GOT3 (cell line): Measurements from ENCODE around the gene RBM19.
A peak's percentile ranks its signal among the peaks of the same experiment; 100 is the strongest.
"Not testable (repeated sequence)": the region's sequence is repeated elsewhere in the genome, so short reads cannot be mapped to it uniquely, and the experiment has no call there.

Source experiments
- DNase-seq: peaks from one replicate; lab custom pipeline; 2025; ENCODE audit warnings: mixed read lengths; lab: John Stamatoyannopoulos, UW

RBM19 gene

GRCh38 chr12:113965951-113966797, at the start of gene RBM19:
RBM19 (minus strand) TSS chr12:113966325; CDS start chr12:113966227, 98 bp downstream.
- peak; percentile 88 for DNase-seq

DNA sequence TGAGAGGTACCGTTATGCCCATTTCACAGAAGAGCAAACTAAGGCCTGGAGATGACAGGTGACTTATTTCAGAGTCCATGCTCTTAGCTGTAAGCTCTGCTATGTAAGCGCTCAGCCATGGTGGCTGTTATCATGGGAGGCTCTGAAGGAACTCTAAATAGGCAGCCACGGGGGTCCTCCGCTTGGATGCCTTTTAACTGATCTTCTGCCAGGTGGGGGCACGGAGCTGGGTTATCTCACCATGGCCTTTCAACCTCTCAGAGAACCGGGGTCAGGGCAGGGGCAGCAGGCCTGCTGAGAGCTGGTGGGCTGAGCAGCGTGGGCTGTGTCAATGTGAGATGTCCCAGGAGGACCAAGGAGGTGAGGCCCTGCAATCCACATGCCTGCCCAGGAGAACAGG, 49.7 kb upstream of the RBM19 start:
- DNase-seq = no peak

DNA sequence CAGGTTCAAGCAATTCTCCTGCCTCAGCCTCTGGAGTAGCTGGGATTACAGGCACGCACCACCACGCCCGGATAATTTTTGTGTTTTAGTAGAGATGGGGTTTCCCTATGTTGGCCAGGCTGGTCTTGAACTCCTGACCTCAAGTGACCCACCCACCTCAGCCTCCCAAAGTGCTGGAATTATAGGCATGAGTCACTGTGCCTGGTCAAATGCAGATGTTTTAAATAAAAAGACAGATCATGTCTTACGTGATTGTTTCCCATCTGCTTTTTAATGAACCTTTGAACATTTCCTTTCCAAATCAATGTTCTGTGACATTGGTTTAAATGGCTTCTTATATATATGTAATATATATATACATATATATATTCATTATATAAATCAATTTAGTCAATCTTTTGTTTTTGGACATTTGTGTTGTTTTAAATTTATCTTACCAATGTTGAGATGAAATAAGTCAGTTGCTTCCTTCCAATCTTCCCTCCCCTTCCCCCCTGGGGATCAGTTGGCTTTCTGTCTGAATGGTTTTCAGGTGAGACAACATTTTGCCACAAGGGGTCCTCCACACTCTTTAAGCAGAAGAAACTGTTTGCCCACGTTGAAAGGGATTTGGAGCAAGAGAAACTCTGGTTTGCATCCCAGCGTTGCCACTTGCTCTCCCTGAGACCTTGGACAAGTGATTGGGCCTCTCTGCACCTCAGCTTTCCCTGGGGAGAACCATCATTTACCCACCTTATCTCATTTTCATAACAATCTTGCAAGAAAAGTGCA, 47.6 kb upstream of the RBM19 start:
- DNase-seq = no peak

DNA sequence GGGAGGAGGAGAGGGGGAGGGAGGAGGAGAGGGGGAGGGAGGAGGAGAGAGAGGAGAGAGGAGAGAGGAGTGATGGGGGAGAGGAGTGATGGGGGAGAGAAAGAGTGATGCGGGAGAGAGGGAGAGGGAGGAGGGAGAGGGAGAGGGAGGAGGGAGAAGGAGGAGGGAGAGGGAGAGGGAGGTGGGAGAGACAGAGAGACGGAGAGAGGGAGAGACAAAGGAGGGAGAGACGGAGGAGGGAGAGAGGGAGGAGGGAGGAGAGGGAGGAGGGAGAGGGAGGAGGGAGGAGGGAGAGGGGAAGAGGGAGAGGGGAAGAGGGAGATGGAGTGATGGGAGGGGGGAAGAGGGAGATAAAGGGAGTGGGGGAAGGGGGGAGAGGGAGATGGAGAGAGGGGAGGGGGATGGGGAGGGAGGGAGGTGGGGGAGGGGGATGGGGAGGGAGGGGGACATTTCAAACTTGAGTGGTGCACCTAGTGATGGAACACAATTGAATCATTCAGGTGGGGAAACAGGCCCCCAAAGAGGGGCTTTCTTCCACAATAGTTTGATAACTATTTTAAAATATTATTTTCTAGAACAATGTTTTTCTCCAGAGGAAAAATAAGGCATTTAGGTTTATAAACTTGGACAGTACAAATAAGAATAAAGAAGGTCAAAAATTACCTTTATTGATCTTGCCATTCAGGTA, 46.8 kb upstream of the RBM19 start:
- no peak for DNase-seq

GRCh38 chr12:114011711-114012110, 45.6 kb upstream of the RBM19 start:
- no peak for DNase-seq

- DNase-seq = no peak
Measured at GRCh38 chr12:114006482-114007425, 40.6 kb upstream of the RBM19 start.

DNA sequence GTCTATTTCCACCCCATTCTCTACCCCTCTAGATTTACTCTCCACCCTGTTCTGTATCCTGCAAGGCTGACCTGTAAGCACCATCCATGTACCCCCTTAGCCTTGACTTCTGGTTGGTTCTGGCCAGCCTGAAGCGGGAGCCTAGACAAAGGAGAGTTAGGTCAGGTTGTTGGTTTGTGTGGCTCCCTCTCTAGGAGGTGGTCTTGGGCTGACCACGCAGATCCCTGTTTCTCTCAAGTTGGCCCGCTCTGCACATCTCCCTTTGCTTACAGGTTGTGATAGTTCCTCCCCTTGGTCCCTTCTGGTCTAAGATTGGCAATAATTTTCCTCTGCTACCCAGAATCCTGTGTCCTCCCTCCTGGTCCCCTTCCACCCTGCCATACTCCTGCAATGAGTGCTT, 38.3 kb upstream of the RBM19 start:
- DNase-seq = no peak

GRCh38 chr12:114003286-114003685, 37.2 kb upstream of the RBM19 start:
- no peak for DNase-seq

- no peak for DNase-seq
Measured at GRCh38 chr12:114001511-114002340, 35.6 kb upstream of the RBM19 start.

DNA sequence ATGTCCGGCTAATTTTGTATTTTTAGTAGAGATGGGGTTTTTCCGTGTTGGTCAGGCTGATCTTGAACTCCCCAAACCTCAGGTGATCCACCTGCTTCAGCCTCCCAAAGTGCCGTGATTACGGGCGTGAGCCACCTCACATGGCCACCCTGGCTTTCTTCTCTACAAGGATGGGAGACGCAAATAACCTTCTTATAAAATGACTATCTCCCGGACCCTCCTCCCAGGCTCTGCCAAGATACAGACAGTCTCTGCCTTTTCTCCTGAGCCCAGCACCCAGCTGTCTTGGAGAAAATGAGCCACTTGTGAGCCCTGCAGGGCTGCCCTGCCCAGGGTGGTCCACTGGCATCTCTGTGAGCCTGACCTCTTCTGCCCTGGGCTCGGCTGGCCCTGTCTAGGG, 34.7 kb upstream of the RBM19 start:
- no peak for DNase-seq

- not testable (repeated sequence) for DNase-seq
Measured at GRCh38 chr12:114000261-114000660, 34.1 kb upstream of the RBM19 start.

DNA sequence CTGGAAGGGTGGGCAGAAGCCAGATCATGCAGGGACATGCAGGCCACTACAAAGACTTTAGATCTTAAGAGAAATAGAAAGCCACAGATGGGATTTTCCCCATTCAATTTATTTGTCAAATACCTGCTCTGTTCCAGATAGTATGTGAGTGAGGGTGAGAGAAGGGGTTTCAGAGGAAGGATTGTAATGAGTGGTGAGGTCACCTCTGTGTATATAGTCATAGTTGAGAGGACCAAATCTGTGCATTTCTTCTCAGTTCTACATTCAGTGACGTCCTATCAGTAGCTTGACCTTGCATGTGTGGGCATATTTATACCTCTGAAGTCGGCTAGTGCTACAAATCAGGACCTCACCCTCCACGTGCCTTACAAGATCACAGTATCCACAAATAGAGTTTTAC, 31.2 kb upstream of the RBM19 start:
- no peak for DNase-seq

DNA sequence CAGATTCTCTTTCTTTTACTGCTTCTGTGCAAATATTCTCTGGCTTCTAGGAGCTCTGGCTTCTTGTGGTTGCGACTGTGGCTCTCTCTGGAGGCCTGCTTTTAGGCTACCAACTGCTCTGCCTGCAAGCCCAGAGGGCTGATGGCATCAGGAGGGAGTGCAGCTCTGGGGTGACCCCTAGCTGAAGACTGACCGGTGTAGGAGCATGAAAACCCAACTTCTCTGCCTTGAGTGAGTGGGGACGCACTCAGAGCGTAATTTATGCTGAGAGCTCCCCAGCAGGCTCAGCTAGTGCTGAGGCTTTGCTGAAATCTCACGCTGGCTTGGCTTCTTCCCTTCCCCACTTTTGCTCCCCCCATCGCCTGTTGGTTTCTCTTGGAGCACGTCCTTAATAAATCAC, 29.9 kb upstream of the RBM19 start:
- DNase-seq = no peak

GRCh38 chr12:113994051-113994450, 27.9 kb upstream of the RBM19 start:
- no peak for DNase-seq

GRCh38 chr12:113992751-113993150, 26.6 kb upstream of the RBM19 start:
- not testable (repeated sequence) for DNase-seq

- DNase-seq = no peak
Measured at GRCh38 chr12:113991224-113992044, 25.3 kb upstream of the RBM19 start.

GRCh38 chr12:113990250-113991223, 24.4 kb upstream of the RBM19 start:
- DNase-seq = no peak

GRCh38 chr12:113988976-113989375, 22.9 kb upstream of the RBM19 start:
- no peak for DNase-seq
